H1 (cell line): Measurements from ENCODE around the gene LAT. TPM values are rescaled to one million over a fixed set of nuclear protein-coding genes. Genes with fewer than 3 reads are reported as not detected.
A peak's percentile ranks its signal among the peaks of the same experiment; 100 is the strongest.

Source experiments
- CTCF ChIA-PET: fragments of 300-600 bp; sonication (Branson Sonifier 250); formaldehyde crosslinking; loops from one replicate; lab custom pipeline; 2021; ENCODE audit not compliant: partially characterized antibody; lab: Charles Lee
- POLR2A ChIA-PET: fragments of 300-600 bp; sonication (Branson Sonifier 250); formaldehyde crosslinking; loops from one replicate; lab custom pipeline; 2021; ENCODE audit warnings: inconsistent platforms; ENCODE audit not compliant: partially characterized antibody; lab: Charles Lee
- DNase-seq, 2 experiments: peaks; one replicate each; pipeline versions ENCODE4 v3.0.0 to v3.0.0-alpha.2; 2010 to 2022; ENCODE audit warnings: low spot score in 2 of 2, low read depth in 1 of 2, mixed read lengths in 1 of 2
- FAIRE-seq: peaks from 2 replicates; lab custom pipeline; 2011; peaks lifted over from hg19 to GRCh38; lab: Jason Lieb, UNC
- H2AFZ ChIP-seq: 2 replicates; pipeline ENCODE4 v1.8.1; 2012; ENCODE audit warnings: low read length, inconsistent platforms
- H2AK5ac ChIP-seq: 2 replicates; pipeline ENCODE4 v1.6.1; 2013; ENCODE audit warnings: low read depth, low read length
- H2BK120ac ChIP-seq: replicated peaks from 2 replicates; pipeline ENCODE3; 2013; ENCODE audit warnings: low read depth, low read length, inconsistent platforms
- H2BK12ac ChIP-seq: 2 replicates; pipeline ENCODE4 v1.6.1; 2013; ENCODE audit warnings: low read depth, low read length
- H2BK15ac ChIP-seq: 2 replicates; pipeline ENCODE4 v1.6.1; 2013; ENCODE audit warnings: low read length
- H2BK20ac ChIP-seq: 2 replicates; pipeline ENCODE4 v1.6.1; 2013; ENCODE audit warnings: low read length
- H2BK5ac ChIP-seq: 2 replicates; pipeline ENCODE4 v1.6.1; 2013; ENCODE audit warnings: low read depth, low read length
- H3K14ac ChIP-seq: 2 replicates; pipeline ENCODE4 v1.6.1; 2013; ENCODE audit warnings: inconsistent platforms; ENCODE audit not compliant: insufficient read length
- H3K18ac ChIP-seq: 2 replicates; pipeline ENCODE4 v1.6.1; 2013; ENCODE audit warnings: low read length; ENCODE audit errors: extremely low read depth
- H3K23ac ChIP-seq: 2 replicates; pipeline ENCODE4 v1.6.1; 2013; ENCODE audit warnings: inconsistent platforms; ENCODE audit not compliant: insufficient read length
- H3K23me2 ChIP-seq: 2 replicates; pipeline ENCODE4 v1.6.1; 2013; ENCODE audit warnings: low read depth, low read length
- H3K27ac ChIP-seq: 2 replicates; pipeline ENCODE4 v1.6.1; 2011; ENCODE audit warnings: low read depth, low read length, inconsistent platforms
- H3K27me3 ChIP-seq, 4 experiments: replicated peaks in 1 of 4; 1 replicate in 1 of 4; 2 replicates in 3 of 4; pipeline versions ENCODE4 v1.6.1 to v1.8.1; 2011 to 2013; ENCODE audit warnings: low read length in 3 of 4, mild to moderate bottlenecking in 3 of 4, inconsistent platforms in 2 of 4, mixed read lengths in 2 of 4, moderate library complexity in 1 of 4; ENCODE audit not compliant: control insufficient read depth in 3 of 4, insufficient read depth in 3 of 4; ENCODE audit errors: extremely low read depth in 1 of 4
- H3K36me3 ChIP-seq, 4 experiments: 2 replicates each; pipeline versions ENCODE4 v1.6.1 to v1.8.1; 2011 to 2013; ENCODE audit warnings: mild to moderate bottlenecking in 4 of 4, low read length in 3 of 4, moderate library complexity in 2 of 4, control low read depth in 1 of 4, inconsistent platforms in 1 of 4; ENCODE audit not compliant: insufficient read depth in 4 of 4, control insufficient read depth in 2 of 4
- H3K4ac ChIP-seq: replicated peaks from 2 replicates; pipeline ENCODE3; 2013; ENCODE audit warnings: low read length, low read depth, mixed read lengths, inconsistent platforms; ENCODE audit not compliant: insufficient read length
- H3K4me1 ChIP-seq, 4 experiments: replicated peaks in 1 of 4; 1 replicate in 1 of 4; 2 replicates in 3 of 4; pipeline versions ENCODE4 v1.6.1 to v1.8.1; 2011 to 2013; ENCODE audit warnings: low read length in 3 of 4, inconsistent platforms in 2 of 4, mixed read lengths in 1 of 4; ENCODE audit not compliant: insufficient read depth in 4 of 4, control insufficient read depth in 3 of 4
- H3K4me2 ChIP-seq, 2 experiments: 2 replicates each; pipeline versions ENCODE4 v1.6.1 to v1.8.1; 2011 to 2013; ENCODE audit warnings: low read depth in 2 of 2, low read length in 2 of 2, control low read depth in 1 of 2, inconsistent platforms in 1 of 2, mild to moderate bottlenecking in 1 of 2; ENCODE audit not compliant: insufficient read depth in 1 of 2
- H3K4me3 ChIP-seq, 4 experiments: fragments of 200-600, 300-600 bp in 1 of 4; sonication (generic), shearing (Covaris generic), sonication (Bioruptor Twin) in 1 of 4; 2 replicates each; pipeline versions ENCODE4 v1.5.1 to v1.8.1; 2011 to 2016; ENCODE audit warnings: low read length in 4 of 4, low read depth in 3 of 4, control low read depth in 2 of 4, inconsistent platforms in 2 of 4, mild to moderate bottlenecking in 2 of 4, mixed read lengths in 1 of 4, moderate library complexity in 1 of 4; ENCODE audit not compliant: insufficient read depth in 2 of 4; ENCODE audit errors: extremely low read depth in 1 of 4
- H3K56ac ChIP-seq: replicated peaks from 2 replicates; pipeline ENCODE3; 2013; ENCODE audit warnings: low read depth, mild to moderate bottlenecking, mixed read lengths, low read length, inconsistent platforms; ENCODE audit not compliant: insufficient read length
- H3K79me1 ChIP-seq: 2 replicates; pipeline ENCODE4 v1.6.1; 2013; ENCODE audit warnings: low read depth, low read length, control low read depth
- H3K79me2 ChIP-seq, 2 experiments: 2 replicates each; pipeline versions ENCODE4 v1.6.1 to v1.8.1; 2012 to 2013; ENCODE audit warnings: low read length in 2 of 2, mild to moderate bottlenecking in 2 of 2, inconsistent platforms in 1 of 2; ENCODE audit not compliant: insufficient read depth in 2 of 2, control insufficient read depth in 1 of 2
- H3K9ac ChIP-seq, 4 experiments: replicated peaks in 1 of 4; 1 replicate in 1 of 4; 2 replicates in 3 of 4; pipeline versions ENCODE4 v1.6.1 to v1.8.1; 2011 to 2013; ENCODE audit warnings: low read depth in 3 of 4, low read length in 3 of 4, control low read depth in 2 of 4, mild to moderate bottlenecking in 2 of 4, moderate library complexity in 2 of 4, inconsistent platforms in 1 of 4; ENCODE audit errors: extremely low read depth in 1 of 4
- H3K9me3 ChIP-seq, 2 experiments: 2 replicates each; pipeline versions ENCODE4 v1.6.1 to v1.8.1; 2012 to 2013; ENCODE audit warnings: mild to moderate bottlenecking in 2 of 2, moderate library complexity in 2 of 2, control low read depth in 1 of 2, inconsistent platforms in 1 of 2, low read depth in 1 of 2, low read length in 1 of 2, mixed read lengths in 1 of 2; ENCODE audit not compliant: insufficient read depth in 2 of 2
- H4K20me1 ChIP-seq, 2 experiments: replicated peaks in 1 of 2; 2 replicates each; pipeline versions ENCODE3 to v1.8.1; 2011 to 2013; ENCODE audit warnings: inconsistent platforms in 2 of 2, low read length in 2 of 2, mild to moderate bottlenecking in 1 of 2; ENCODE audit not compliant: insufficient read depth in 2 of 2, control insufficient read depth in 1 of 2
- H4K5ac ChIP-seq: 2 replicates; pipeline ENCODE4 v1.6.1; 2013; ENCODE audit warnings: low read length, low read depth, mixed read lengths, inconsistent platforms; ENCODE audit not compliant: insufficient read length
- H4K8ac ChIP-seq: 2 replicates; pipeline ENCODE4 v1.8.0; 2013; ENCODE audit warnings: mild to moderate bottlenecking, moderate library complexity, low read length, inconsistent platforms; ENCODE audit not compliant: insufficient read depth; ENCODE audit errors: extremely low read depth
- H4K91ac ChIP-seq: replicated peaks from 2 replicates; pipeline ENCODE3; 2013; ENCODE audit warnings: low read length, mixed read lengths, inconsistent platforms; ENCODE audit not compliant: insufficient read length
- BCL11A ChIP-seq, 2 experiments: IDR thresholded peaks; one replicate each; pipeline ENCODE4 v1.6.1; 2011; ENCODE audit warnings: low read depth in 2 of 2, low read length in 2 of 2, mild to moderate bottlenecking in 2 of 2
- FOSL1 ChIP-seq: IDR thresholded peaks from 2 replicates; pipeline ENCODE4 v1.6.1; 2011; ENCODE audit warnings: mild to moderate bottlenecking, low read depth, low read length, moderate library complexity; ENCODE audit not compliant: insufficient read depth
- TBP ChIP-seq: IDR thresholded peaks from 2 replicates; pipeline ENCODE4 v1.6.1; 2011; ENCODE audit warnings: low read depth, low read length, improper control_type of control experiment
- ZNF274 ChIP-seq: IDR thresholded peaks from 2 replicates; pipeline ENCODE4 v1.7.0; 2012; ENCODE audit warnings: low read length, borderline replicate concordance; ENCODE audit errors: extremely low read depth
- WGBS, 2 experiments: shearing (Covaris generic) in 1 of 2; methylation state at CpG; one replicate each; pipeline versions ENCODE4 v1.1.6 to v1.1.7; 2013 to 2015; ENCODE audit warnings: low lambda C conversion rate in 2 of 2, mixed read lengths in 2 of 2, inconsistent platforms in 1 of 2, low coverage in 1 of 2, missing lambda C conversion rate in 1 of 2; ENCODE audit not compliant: insufficient replicate concordance in 2 of 2, insufficient coverage in 1 of 2, insufficient read length in 1 of 2; ENCODE audit errors: extremely low coverage in 1 of 2, missing lambda C conversion rate in 1 of 2; 5-methylcytosine and 5-hydroxymethylcytosine counted together
- polyA plus RNA-seq, 7 experiments: library from polyadenylated mRNA; depleted of rRNA in 3 of 7; stranded (reverse) in 5 of 7; unstranded in 2 of 7; fragments of >200 nt in 5 of 7; fragments of 200-250 nt in 2 of 7; gene quantifications; 1 replicate in 5 of 7; 2 replicates in 1 of 7; 4 replicates in 1 of 7; pipeline versions ENCODE4 v1.2.1 to v1.2.3, GENCODE V29; 2011 to 2013; ENCODE audit warnings: missing spikeins in 2 of 7, mixed read lengths in 2 of 7
- total RNA-seq: library from RNA; stranded (reverse); fragmentation: NEBNext Ultra II Directional; extraction: Animal tissue kit (Norgen Biotek cat#: 25700); gene quantifications from 2 replicates; pipeline ENCODE4 v1.2.1, GENCODE V29; 2021
- TF ChIP-seq, protein P1 (sequence below): IDR thresholded peaks from 2 replicates; pipeline ENCODE4 v1.6.1; 2012; ENCODE audit warnings: inconsistent platforms

The LAT gene
- total and polyA plus RNA-seq, 2 of the 8 experiments (the other 6 are each of a cell fraction or from before 2014, with no cell fraction given), result 2.7 to 3.4 TPM

DNA sequence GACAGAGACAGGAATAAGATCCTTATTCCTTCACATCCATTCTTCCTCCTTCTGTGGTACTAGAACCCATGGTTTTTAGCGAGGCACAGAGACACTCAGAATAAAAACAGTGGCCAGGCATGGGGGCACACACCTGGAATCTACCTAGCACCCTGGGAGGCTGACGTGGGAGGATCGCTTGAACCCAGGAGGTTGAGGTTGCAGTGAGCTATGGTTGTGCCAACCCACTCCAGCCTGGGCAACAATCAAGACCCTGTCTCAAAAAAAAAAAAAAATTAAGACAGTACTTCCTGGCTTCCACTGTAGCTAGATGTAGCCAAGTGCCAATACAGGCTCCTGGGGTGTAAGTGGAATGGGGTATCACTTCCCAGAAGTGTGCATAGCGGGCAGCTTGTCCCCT lies 17.7 kb upstream of the LAT start:
- no peaks in the 10 kb centered on the region for H3K4me1 ChIP-seq
- no peak overlapping the region for H2AK5ac ChIP-seq
- CTCF ChIA-PET, result interaction anchor here (3.3 kb wide), 1 partner anchor 14 kb away, joined by 13 read pairs; no protein-coding TSS in a partner anchor
- no peak for TF ChIP-seq ZNF274
- TF ChIP-seq TBP, result no peak
- TF ChIP-seq BCL11A (IDR thresholded peaks at IDR 0.05; ENCODE audit: low read depth in 2 of 2, low read length in 2 of 2), result no peak
- no peak for TF ChIP-seq FOSL1
- TF ChIP-seq, protein P1, sequence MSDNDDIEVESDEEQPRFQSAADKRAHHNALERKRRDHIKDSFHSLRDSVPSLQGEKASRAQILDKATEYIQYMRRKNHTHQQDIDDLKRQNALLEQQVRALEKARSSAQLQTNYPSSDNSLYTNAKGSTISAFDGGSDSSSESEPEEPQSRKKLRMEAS, result no peak

More for the DNA sequence above, 17.7 kb upstream of the LAT start:
- Histone ChIP-seq H3K79me2 (no peaks in the 10 kb centered on the region), H3K23ac (no peak overlapping the region), H3K27ac (no peak overlapping the region), H4K20me1 (peaks cover 0 to 6% of the 10 kb centered on the region in 2 experiments), H4K5ac (no peak overlapping the region), H2BK12ac (no peak overlapping the region), H2BK120ac (no peak overlapping the region), H3K9me3 (no peaks in the 10 kb centered on the region), H3K4me3 (no peak overlapping the region), H4K91ac (no peak overlapping the region), H3K14ac (no peak overlapping the region), H3K4ac (no peak overlapping the region), H3K36me3 (peaks cover 11 to 30% (median 23%) of the 10 kb centered on the region in 4 experiments), H3K79me1 (no peaks in the 10 kb centered on the region; the same call in 1 of the 2 replicates), H3K23me2 (no peaks in the 10 kb centered on the region), H2BK20ac (no peak overlapping the region), H2AFZ (no peak overlapping the region), H3K18ac (no peak overlapping the region), H2BK15ac (no peak overlapping the region), H4K8ac (peak overlapping the region; percentile 25; the same call in 1 of the 2 replicates), H3K9ac (no peak overlapping the region), H2BK5ac (no peak overlapping the region), H3K4me2 (no peak overlapping the region), H3K56ac (no peak overlapping the region), H3K27me3 (no peaks in the 10 kb centered on the region)
- 83% methylated on average over 4 of the region's 4 CpGs; no CpG with 5 or more reads in 1 of the 2 experiments for WGBS, 2 experiments
- FAIRE-seq (no peak), DNase-seq (no peak)
- POLR2A ChIA-PET, result interaction anchor here (0.6 to 2.1 kb wide), 4 partner anchors 8 to 131 kb away, joined by 3 to 10 read pairs (median 4); no protein-coding TSS in a partner anchor
